Measurements from ENCODE around the gene GLIS1. TPM values are rescaled to one million over a fixed set of nuclear protein-coding genes. Genes with fewer than 3 reads are reported as not detected.
"Not testable (repeated sequence)": the region's sequence is repeated elsewhere in the genome, so short reads cannot be mapped to it uniquely, and the experiment has no call there.

GLIS1 gene
- polyA plus RNA-seq, 1 experiment, result 1.9 TPM

DNA sequence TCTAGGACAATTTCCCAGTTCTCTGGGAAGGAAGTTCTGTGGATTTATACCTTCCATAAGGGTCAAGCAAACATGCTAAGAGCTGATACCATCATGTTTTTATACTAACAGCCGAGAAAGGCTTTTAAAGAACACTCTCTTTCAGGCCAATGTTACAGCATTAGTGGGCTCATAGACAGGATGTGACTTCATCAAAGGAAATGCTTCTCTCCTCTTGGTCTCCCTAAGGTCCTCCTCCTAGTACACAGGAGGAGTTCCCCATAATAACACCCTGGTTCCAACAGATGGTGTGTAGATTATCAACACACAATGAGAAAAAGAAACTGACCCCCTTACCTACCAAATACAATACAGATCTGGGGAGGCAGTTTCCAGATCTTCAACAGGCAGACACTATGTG is 26.7 kb upstream of the GLIS1 start:
- CTCF ChIA-PET, result interaction anchor here (1.0 to 2.5 kb wide), 6 partner anchors 10 to 320 kb away, joined by 3 to 9 read pairs (median 4); no protein-coding TSS in a partner anchor
- no peak for TF ChIP-seq CTCF (IDR thresholded peaks at IDR 0.05; ENCODE audit: insufficient read depth, low read depth, low read length)
- H3K27me3 ChIP-seq (ENCODE audit: control insufficient read depth, insufficient read depth, low read length), result no peaks in the 10 kb centered on the region
- H3K36me3 ChIP-seq (ENCODE audit: control insufficient read depth, insufficient read depth, low read length), result no peaks in the 10 kb centered on the region
- no peak for DNase-seq (ENCODE audit: low read depth)
- POLR2A ChIA-PET, result no interaction called here
- H3K4me3 ChIP-seq (ENCODE audit: low read depth, low read length), result no peak overlapping the region

- ChIA-PET CTCF (interaction anchor here (1.7 to 3.1 kb wide), 3 partner anchors 10 to 278 kb away, joined by 3 to 21 read pairs (median 9); no protein-coding TSS in a partner anchor), POLR2A (no interaction called here)
- H3K27me3 ChIP-seq (ENCODE audit: control insufficient read depth, insufficient read depth, low read length), result no peaks in the 10 kb centered on the region
- H3K4me3 ChIP-seq (ENCODE audit: low read depth, low read length), result no peak overlapping the region
- no peak for DNase-seq (ENCODE audit: low read depth)
- no peak for TF ChIP-seq CTCF (IDR thresholded peaks at IDR 0.05; ENCODE audit: insufficient read depth, low read depth, low read length)
- H3K36me3 ChIP-seq (ENCODE audit: control insufficient read depth, insufficient read depth, low read length), result no peaks in the 10 kb centered on the region
Measured at GRCh38 chr1:53763911-53764310, 24.9 kb upstream of the GLIS1 start.

GRCh38 chr1:53763461-53763860 is 24.5 kb upstream of the GLIS1 start:
- POLR2A ChIA-PET, result no interaction called here
- Histone ChIP-seq H3K4me3 (ENCODE audit: low read depth, low read length) (no peak overlapping the region), H3K36me3 (ENCODE audit: control insufficient read depth, insufficient read depth, low read length) (no peaks in the 10 kb centered on the region), H3K27me3 (ENCODE audit: control insufficient read depth, insufficient read depth, low read length) (no peaks in the 10 kb centered on the region)
- no peak for DNase-seq (ENCODE audit: low read depth)
- CTCF ChIA-PET, result interaction anchor here (1.7 to 3.1 kb wide), 3 partner anchors 10 to 277 kb away, joined by 3 to 21 read pairs (median 10); no protein-coding TSS in a partner anchor
- no peak for TF ChIP-seq CTCF (IDR thresholded peaks at IDR 0.05; ENCODE audit: insufficient read depth, low read depth, low read length)

GRCh38 chr1:53760497-53760896 is 21.5 kb upstream of the GLIS1 start:
- H3K36me3 ChIP-seq (ENCODE audit: control insufficient read depth, insufficient read depth, low read length); H3K27me3 ChIP-seq (ENCODE audit: control insufficient read depth, insufficient read depth, low read length); POLR2A ChIA-PET; H3K4me3 ChIP-seq (ENCODE audit: low read depth, low read length); DNase-seq (ENCODE audit: low read depth): not testable (repeated sequence)
- CTCF ChIA-PET, result interaction anchor here (0.6 kb wide), 1 partner anchor 44 kb away, joined by 5 read pairs; no protein-coding TSS in a partner anchor

DNA sequence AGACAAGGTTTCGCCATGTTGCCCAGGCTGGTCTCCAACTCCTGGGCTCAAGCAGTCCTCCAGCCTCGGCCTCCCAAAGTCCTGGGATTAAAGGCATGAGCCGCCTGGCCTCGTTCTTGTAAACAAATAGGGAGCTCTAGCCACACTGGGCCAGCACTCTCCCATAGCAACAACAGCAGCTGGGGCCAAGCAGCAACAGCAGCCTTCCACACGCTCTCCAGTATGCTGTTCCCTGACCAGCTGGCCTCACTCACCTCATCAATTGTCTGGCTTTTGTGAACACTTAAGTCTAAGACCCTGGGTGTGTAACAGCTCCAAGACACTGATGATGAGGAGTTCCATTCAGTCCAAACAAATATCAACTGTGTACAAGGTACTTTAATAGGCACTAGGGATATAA is 16.9 kb upstream of the GLIS1 start:
- no peak for TF ChIP-seq CTCF (IDR thresholded peaks at IDR 0.05; ENCODE audit: insufficient read depth, low read depth, low read length)
- no peak for DNase-seq (ENCODE audit: low read depth)
- no peaks in the 10 kb centered on the region for H3K36me3 ChIP-seq (ENCODE audit: control insufficient read depth, insufficient read depth, low read length)
- H3K27me3 ChIP-seq (ENCODE audit: control insufficient read depth, insufficient read depth, low read length), result no peaks in the 10 kb centered on the region
- CTCF ChIA-PET, result interaction anchor here (0.9 to 9.0 kb wide), 5 partner anchors 10 to 312 kb away, joined by 3 to 117 read pairs (median 6); no protein-coding TSS in a partner anchor
- POLR2A ChIA-PET, result no interaction called here
- H3K4me3 ChIP-seq (ENCODE audit: low read depth, low read length), result no peak overlapping the region

Data from BJ (cell line).